ENCODE measurements around the gene MAP2K5.

The MAP2K5 gene

DNA sequence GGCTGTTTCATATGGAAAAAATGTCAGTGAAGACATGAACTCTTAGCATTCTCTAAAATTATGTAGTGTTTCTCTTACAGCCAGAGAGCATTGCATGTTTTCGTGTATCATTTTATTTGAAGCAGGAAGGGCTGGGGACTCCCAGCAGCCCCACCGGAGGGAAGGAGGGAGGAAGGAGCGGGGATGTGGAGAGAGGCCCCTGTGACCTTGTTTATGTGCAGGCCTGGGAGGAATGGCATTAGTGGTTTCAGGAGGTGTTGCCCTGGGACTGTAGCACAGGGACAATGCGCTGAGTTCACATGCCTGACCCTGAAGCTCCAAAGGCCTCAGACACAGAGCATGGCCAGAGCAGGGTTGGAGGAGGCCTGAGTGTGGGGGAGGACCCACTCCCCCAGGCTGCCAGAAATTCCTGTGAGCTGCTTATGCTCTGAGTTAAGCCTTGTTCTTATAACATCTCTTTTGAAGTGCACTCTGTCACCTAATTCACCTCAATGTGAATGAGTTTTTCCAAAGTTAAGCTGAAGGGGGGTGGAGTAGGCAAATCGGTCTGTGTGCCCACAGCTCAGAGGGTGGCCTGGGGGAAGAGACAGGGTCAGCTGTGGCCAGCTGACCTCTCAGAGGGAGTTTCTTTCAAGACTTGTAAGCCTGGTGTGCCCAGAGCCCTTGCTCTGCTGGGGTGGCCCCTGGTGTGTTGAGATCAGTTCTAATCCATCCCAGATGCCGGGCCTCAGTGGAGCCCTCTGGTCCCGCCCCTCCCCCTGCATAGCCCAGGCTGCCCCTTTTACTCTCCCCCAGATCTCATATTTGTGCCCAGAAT, 301.3 kb downstream of the MAP2K5 start:
- Histone ChIP-seq H3K9me2 (ENCODE audit: low read depth, low read length) (no peaks in the 10 kb centered on the region), H3K27me3 (ENCODE audit: insufficient read depth, low read length) (no peaks in the 10 kb centered on the region), H3K27ac (ENCODE audit: low read depth, low read length, poor library complexity, severe bottlenecking) (peak overlapping the region; percentile 64), H3K36me3 (ENCODE audit: insufficient read depth, low read length) (no peaks in the 10 kb centered on the region), H3K4me3 (ENCODE audit: low read depth, low read length, poor library complexity, severe bottlenecking) (no peak overlapping the region), H2AFZ (ENCODE audit: low read length) (no peak overlapping the region), H3K4me2 (ENCODE audit: low read length) (no peak overlapping the region), H3K79me2 (ENCODE audit: insufficient read depth, low read length) (no peaks in the 10 kb centered on the region), H3K4me1 (ENCODE audit: insufficient read depth, low read length, severe bottlenecking) (peaks cover 62% of the 10 kb centered on the region), H3K9ac (ENCODE audit: low read length) (no peak overlapping the region; the same call in 1 of the 2 replicates), H3K9me3 (ENCODE audit: low read length) (no peaks in the 10 kb centered on the region), H4K20me1 (ENCODE audit: insufficient read depth, low read length) (no peaks in the 10 kb centered on the region), H3F3A (ENCODE audit: insufficient read depth, low read length) (no peaks in the 10 kb centered on the region)
- TF ChIP-seq EZH2 (IDR thresholded peaks at IDR 0.05; ENCODE audit: borderline replicate concordance, low read length) (no peak), CTCF (IDR thresholded peaks at IDR 0.05; ENCODE audit: low read length) (no peak)

DNA sequence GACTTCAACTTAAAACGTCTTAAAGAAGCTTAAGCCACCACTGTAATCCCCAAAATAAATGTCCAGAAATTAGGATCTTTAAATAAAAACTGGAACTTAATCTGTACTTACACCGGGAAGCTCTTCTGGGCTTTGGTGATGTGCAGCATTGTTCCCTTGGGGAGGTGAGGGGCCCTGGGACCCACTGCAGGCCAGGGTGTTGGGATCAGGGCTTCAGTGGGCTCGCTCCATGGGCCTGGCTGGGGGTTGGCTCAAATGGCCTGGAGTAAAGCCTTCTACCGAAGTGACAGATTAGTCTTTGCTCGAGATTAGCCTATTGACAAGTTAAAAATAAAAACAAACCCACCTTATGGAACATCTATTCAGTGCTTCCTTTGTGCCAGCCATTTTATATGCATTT, 303.5 kb downstream of the MAP2K5 start:
- no peaks in the 10 kb centered on the region for H3F3A ChIP-seq (ENCODE audit: insufficient read depth, low read length)
- no peaks in the 10 kb centered on the region for H3K9me2 ChIP-seq (ENCODE audit: low read depth, low read length)
- no peaks in the 10 kb centered on the region for H3K27me3 ChIP-seq (ENCODE audit: insufficient read depth, low read length)
- no peaks in the 10 kb centered on the region for H4K20me1 ChIP-seq (ENCODE audit: insufficient read depth, low read length)
- H3K9ac ChIP-seq (ENCODE audit: low read length) = no peak overlapping the region
- H3K79me2 ChIP-seq (ENCODE audit: insufficient read depth, low read length) = no peaks in the 10 kb centered on the region
- no peaks in the 10 kb centered on the region for H3K36me3 ChIP-seq (ENCODE audit: insufficient read depth, low read length)
- H3K4me1 ChIP-seq (ENCODE audit: insufficient read depth, low read length, severe bottlenecking) = peaks cover 69% of the 10 kb centered on the region
- no peak overlapping the region for H3K4me3 ChIP-seq (ENCODE audit: low read depth, low read length, poor library complexity, severe bottlenecking)
- no peak overlapping the region for H2AFZ ChIP-seq (ENCODE audit: low read length)
- H3K4me2 ChIP-seq (ENCODE audit: low read length) = no peak overlapping the region
- TF ChIP-seq EZH2 (IDR thresholded peaks at IDR 0.05; ENCODE audit: borderline replicate concordance, low read length) (no peak), CTCF (IDR thresholded peaks at IDR 0.05; ENCODE audit: low read length) (no peak)
- no peaks in the 10 kb centered on the region for H3K9me3 ChIP-seq (ENCODE audit: low read length)
- H3K27ac ChIP-seq (ENCODE audit: low read depth, low read length, poor library complexity, severe bottlenecking) = peak overlapping the region; percentile 35

DNA sequence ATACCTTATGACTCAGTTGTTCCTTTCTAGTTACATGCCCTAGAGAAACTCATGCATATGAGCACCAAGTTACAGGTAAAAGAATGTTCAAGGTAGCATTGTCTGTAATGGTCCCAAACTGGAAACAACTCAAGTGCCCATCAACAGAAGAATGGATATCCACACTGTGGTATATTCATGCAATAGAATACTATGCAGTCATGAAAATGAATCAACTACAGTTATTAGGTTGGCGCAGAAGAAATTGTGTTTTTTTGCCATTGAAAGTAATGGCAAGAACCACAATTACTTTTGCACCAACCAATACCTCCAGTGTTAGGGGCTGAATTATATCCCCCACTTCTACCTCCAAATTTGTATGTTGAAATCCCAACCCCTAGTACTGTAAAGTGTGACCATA, 307.0 kb downstream of the MAP2K5 start:
- no peak for TF ChIP-seq CTCF (IDR thresholded peaks at IDR 0.05; ENCODE audit: low read length)
- no peak for TF ChIP-seq EZH2 (IDR thresholded peaks at IDR 0.05; ENCODE audit: borderline replicate concordance, low read length)

More for the DNA sequence above, 307.0 kb downstream of the MAP2K5 start:
- no peak overlapping the region for H2AFZ ChIP-seq (ENCODE audit: low read length)
- peak overlapping the region; percentile 96 for H3K27ac ChIP-seq (ENCODE audit: low read depth, low read length, poor library complexity, severe bottlenecking)
- H3K27me3 ChIP-seq (ENCODE audit: insufficient read depth, low read length) = no peaks in the 10 kb centered on the region
- H3K9me3 ChIP-seq (ENCODE audit: low read length) = no peaks in the 10 kb centered on the region
- no peak overlapping the region for H3K4me3 ChIP-seq (ENCODE audit: low read depth, low read length, poor library complexity, severe bottlenecking)
- peaks cover 74% of the 10 kb centered on the region for H3K4me1 ChIP-seq (ENCODE audit: insufficient read depth, low read length, severe bottlenecking)
- no peak overlapping the region for H3K4me2 ChIP-seq (ENCODE audit: low read length)
- no peak overlapping the region for H3K9ac ChIP-seq (ENCODE audit: low read length)
- no peaks in the 10 kb centered on the region for H3K36me3 ChIP-seq (ENCODE audit: insufficient read depth, low read length)
- no peaks in the 10 kb centered on the region for H3K79me2 ChIP-seq (ENCODE audit: insufficient read depth, low read length)
- no peaks in the 10 kb centered on the region for H3K9me2 ChIP-seq (ENCODE audit: low read depth, low read length)
- no peaks in the 10 kb centered on the region for H3F3A ChIP-seq (ENCODE audit: insufficient read depth, low read length)
- no peaks in the 10 kb centered on the region for H4K20me1 ChIP-seq (ENCODE audit: insufficient read depth, low read length)

Measured in OCI-LY1 (cell line).